ENCODE measurements around the gene NFATC1.
A peak's percentile ranks its signal among the peaks of the same experiment; 100 is the strongest.

NFATC1 gene

DNA sequence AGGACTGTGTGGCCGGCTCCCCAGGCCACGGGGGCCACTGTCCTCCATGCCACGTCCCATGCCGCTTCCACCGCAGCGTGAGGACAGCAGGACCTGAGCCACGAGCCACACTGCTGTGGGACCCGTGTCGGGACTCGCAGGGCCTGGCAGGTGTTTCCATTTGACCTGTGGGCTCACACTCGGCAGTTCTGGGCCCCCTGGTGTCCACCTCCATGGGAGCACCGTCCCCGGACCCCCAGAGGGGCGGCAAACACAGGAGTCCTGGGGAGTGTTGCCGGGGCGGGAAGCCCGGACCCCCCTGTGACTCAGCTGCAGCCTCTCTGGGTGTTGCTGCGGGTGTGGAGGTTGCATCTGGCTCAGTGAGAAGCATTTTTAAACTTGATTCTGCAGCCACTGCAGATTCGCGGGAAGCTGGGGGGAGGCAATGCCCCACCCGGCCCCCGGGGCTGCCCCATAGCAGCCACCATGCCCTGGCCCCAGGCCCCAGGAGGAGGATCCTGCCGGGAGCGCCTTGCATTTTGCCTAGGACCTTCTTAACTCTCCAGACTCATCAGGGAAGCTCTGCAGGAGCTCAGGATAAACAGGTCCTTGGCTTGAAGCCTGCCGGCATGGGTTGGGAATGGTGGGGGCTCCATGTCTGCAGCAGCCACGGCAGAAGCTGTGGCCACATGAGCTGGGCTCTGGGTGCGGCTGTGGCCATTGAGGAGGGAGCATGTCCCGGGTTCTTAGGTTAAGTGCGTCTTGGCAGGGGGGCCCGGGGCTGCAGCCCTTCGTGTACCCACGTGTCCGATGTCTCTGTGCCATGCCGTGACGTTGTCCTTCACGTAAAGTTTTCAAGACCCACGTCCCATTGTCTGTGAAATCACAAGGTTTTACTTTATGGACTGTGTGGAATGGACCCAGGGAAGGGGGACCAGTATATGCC, 30.9 kb downstream of the NFATC1 start:
- Mint-ChIP-seq H3K27ac (no peak overlapping the region), H3K4me3 (no peak overlapping the region), H3K27me3 (no peaks in the 10 kb centered on the region), H3K4me1 (ENCODE audit: low read depth) (peaks cover 36% of the 10 kb centered on the region), H3K36me3 (peaks cover 2% of the 10 kb centered on the region), H3K9me3 (ENCODE audit: low read depth) (no peaks in the 10 kb centered on the region)

DNA sequence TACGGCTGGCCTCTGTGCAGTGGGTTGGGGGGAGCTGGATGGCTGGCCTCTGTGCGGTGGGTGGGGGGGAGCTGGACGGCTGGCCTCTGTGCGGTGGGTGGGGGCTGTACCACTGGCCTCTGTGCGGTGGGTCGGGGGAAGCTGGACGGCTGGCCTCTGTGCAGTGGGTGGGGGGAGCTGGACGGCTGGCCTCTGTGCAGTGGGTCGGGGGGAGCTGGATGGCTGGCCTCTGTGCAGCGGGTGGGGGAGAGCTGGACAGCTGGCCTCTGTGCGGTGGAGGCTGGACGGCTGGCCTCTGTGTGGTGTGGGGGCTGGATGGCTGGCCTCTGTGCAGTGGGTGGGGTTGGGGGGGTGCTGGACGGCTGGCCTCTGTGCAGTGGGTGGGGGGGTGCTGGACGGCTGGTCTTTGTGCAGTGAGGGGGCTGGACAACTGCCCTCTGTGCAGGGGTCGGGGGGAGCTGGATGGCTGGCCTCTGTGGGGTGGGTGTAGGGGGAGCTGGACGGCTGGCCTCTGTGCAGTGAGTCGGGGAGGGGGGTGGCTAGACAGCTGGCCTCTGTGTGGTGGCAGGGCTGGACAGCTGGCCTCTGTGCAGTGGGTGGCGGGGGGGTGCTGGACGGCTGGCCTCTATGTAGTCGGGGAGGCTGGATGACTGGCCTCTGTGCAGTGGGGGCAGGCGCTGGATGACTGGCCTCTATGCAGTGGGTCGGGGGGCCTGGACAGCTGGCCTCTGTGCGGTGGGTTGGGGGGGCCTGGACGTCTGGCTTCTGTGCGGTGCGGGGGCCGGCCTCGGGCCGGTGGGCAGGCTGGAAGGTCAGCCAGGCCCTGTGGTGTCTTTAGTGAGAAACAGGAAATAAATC, 31.9 kb downstream of the NFATC1 start:
- H3K36me3 Mint-ChIP-seq = no peaks in the 10 kb centered on the region
- no peaks in the 10 kb centered on the region for H3K9me3 Mint-ChIP-seq (ENCODE audit: low read depth)
- H3K4me1 Mint-ChIP-seq (ENCODE audit: low read depth) = peaks cover 32% of the 10 kb centered on the region
- no peaks in the 10 kb centered on the region for H3K27me3 Mint-ChIP-seq
- no peak overlapping the region for H3K4me3 Mint-ChIP-seq
- H3K27ac Mint-ChIP-seq = no peak overlapping the region

DNA sequence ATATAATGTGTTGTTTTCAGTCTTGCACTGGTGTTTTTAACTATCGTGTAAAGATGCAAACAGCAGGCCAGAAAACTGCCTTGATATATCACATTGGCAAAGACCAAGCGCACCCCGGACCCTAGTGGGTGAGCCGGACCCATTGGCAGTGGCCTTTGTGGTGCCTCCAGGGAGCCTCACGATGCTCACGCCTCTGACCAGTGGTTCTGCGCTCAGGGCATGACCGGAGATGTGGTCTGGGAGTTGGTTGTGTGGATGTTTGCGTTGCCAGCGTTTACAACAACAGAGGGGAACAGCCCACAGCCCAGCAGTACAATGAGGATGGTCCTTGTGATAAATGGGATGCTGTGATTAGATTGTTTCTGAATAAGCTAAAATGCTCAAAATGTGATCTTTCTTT, 32.6 kb downstream of the NFATC1 start:
- H3K4me1 Mint-ChIP-seq (ENCODE audit: low read depth) = peaks cover 34% of the 10 kb centered on the region
- peak overlapping the region; percentile 10 for H3K27ac Mint-ChIP-seq
- no peaks in the 10 kb centered on the region for H3K36me3 Mint-ChIP-seq
- no peaks in the 10 kb centered on the region for H3K9me3 Mint-ChIP-seq (ENCODE audit: low read depth)
- no peaks in the 10 kb centered on the region for H3K27me3 Mint-ChIP-seq
- H3K4me3 Mint-ChIP-seq = no peak overlapping the region

DNA sequence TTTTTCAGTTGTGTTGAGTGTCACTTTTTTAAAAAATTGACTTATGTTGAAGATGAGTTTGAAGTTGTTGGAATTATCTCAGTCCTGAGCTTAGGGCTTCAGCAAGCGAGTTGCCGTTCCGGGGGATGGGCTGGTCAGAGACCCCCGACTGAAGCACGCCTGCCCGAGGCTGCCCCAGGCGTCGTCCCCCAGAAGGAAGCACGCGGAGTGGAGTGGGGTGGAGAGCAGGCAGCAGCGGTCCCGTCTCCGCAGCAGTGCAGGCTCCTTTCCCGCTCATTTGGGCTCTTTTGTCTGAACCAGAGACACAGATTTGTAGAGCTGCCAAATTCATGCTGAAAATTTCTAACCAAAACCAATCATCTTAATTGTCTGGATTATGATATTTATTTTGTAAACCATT, 33.7 kb downstream of the NFATC1 start:
- Mint-ChIP-seq H3K4me1 (ENCODE audit: low read depth) (peaks cover 33% of the 10 kb centered on the region), H3K36me3 (no peaks in the 10 kb centered on the region), H3K27me3 (no peaks in the 10 kb centered on the region), H3K4me3 (no peak overlapping the region), H3K9me3 (ENCODE audit: low read depth) (no peaks in the 10 kb centered on the region), H3K27ac (no peak overlapping the region)

GRCh38 chr18:79429785-79430281, 34.1 kb downstream of the NFATC1 start:
- Mint-ChIP-seq H3K9me3 (ENCODE audit: low read depth) (no peaks in the 10 kb centered on the region), H3K27me3 (no peaks in the 10 kb centered on the region), H3K36me3 (no peaks in the 10 kb centered on the region), H3K4me1 (ENCODE audit: low read depth) (peaks cover 30% of the 10 kb centered on the region), H3K27ac (no peak overlapping the region), H3K4me3 (no peak overlapping the region)

GRCh38 chr18:79432376-79433120, 36.8 kb downstream of the NFATC1 start:
- Mint-ChIP-seq H3K4me1 (ENCODE audit: low read depth) (peaks cover 31% of the 10 kb centered on the region), H3K4me3 (no peak overlapping the region), H3K9me3 (ENCODE audit: low read depth) (no peaks in the 10 kb centered on the region), H3K27me3 (no peaks in the 10 kb centered on the region), H3K27ac (no peak overlapping the region), H3K36me3 (no peaks in the 10 kb centered on the region)

GRCh38 chr18:79433431-79433830, 37.7 kb downstream of the NFATC1 start:
- Mint-ChIP-seq H3K4me3 (no peak overlapping the region), H3K4me1 (ENCODE audit: low read depth) (peaks cover 32% of the 10 kb centered on the region), H3K9me3 (ENCODE audit: low read depth) (no peaks in the 10 kb centered on the region), H3K27ac (no peak overlapping the region), H3K27me3 (no peaks in the 10 kb centered on the region), H3K36me3 (no peaks in the 10 kb centered on the region)

DNA sequence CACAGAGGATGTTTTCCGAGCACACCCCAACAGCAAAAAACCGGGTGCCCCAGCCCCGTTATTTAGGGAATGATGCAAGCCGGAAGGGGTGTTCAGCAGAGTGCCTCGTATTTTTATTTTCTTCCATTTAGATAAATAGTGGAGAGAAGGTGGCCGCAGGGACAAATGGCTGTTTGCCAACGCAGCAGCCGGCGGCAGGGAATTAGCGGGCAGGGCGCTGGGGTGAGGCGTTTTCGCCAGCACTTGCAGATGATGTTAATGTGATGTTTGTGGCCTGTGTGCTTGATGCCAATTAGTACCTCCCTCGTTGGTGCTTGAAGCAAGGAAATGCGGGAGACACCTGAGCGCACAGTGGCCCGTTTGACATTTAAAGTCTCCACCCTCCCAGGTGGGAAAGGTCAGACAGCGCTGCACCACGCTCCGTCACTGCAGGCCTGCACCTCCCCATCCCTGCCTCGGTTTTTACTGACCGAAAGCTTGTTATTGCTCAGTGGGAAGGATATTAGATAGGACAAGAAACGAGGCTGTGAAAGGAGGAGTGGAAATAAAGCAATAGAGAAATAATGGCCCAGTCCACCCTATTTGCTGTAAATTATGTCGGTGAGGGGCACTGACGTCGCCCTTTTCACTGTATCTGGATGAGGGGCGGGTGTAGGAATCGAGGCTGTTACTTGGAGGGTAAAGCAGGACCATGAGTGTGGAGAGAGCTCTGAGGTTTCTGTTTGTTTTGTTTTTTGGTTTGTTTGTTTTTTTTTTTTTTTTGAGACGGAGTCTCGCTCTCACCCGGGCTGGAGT, 39.1 kb downstream of the NFATC1 start:
- no peaks in the 10 kb centered on the region for H3K36me3 Mint-ChIP-seq
- peaks cover 33% of the 10 kb centered on the region for H3K4me1 Mint-ChIP-seq (ENCODE audit: low read depth)
- H3K27ac Mint-ChIP-seq = no peak overlapping the region

GRCh38 chr18:79436556-79437275, 41.0 kb downstream of the NFATC1 start:
- no peaks in the 10 kb centered on the region for H3K9me3 Mint-ChIP-seq (ENCODE audit: low read depth)
- H3K4me1 Mint-ChIP-seq (ENCODE audit: low read depth) = peaks cover 30% of the 10 kb centered on the region
- H3K27ac Mint-ChIP-seq = no peak overlapping the region
- no peak overlapping the region for H3K4me3 Mint-ChIP-seq
- no peaks in the 10 kb centered on the region for H3K36me3 Mint-ChIP-seq
- H3K27me3 Mint-ChIP-seq = no peaks in the 10 kb centered on the region

More for the DNA sequence above, 39.1 kb downstream of the NFATC1 start:
- Mint-ChIP-seq H3K4me3 (no peak overlapping the region), H3K9me3 (ENCODE audit: low read depth) (no peaks in the 10 kb centered on the region), H3K27me3 (no peaks in the 10 kb centered on the region)

- Mint-ChIP-seq H3K36me3 (no peaks in the 10 kb centered on the region), H3K27ac (no peak overlapping the region), H3K4me3 (no peak overlapping the region), H3K4me1 (ENCODE audit: low read depth) (peaks cover 28% of the 10 kb centered on the region), H3K27me3 (no peaks in the 10 kb centered on the region), H3K9me3 (ENCODE audit: low read depth) (no peaks in the 10 kb centered on the region)
Observed at GRCh38 chr18:79438089-79438897, 42.6 kb downstream of the NFATC1 start.

GRCh38 chr18:79438898-79439627, 43.3 kb downstream of the NFATC1 start:
- peak overlapping the region; percentile 16 for H3K27ac Mint-ChIP-seq
- H3K4me1 Mint-ChIP-seq (ENCODE audit: low read depth) = peaks cover 30% of the 10 kb centered on the region
- no peaks in the 10 kb centered on the region for H3K9me3 Mint-ChIP-seq (ENCODE audit: low read depth)
- no peaks in the 10 kb centered on the region for H3K27me3 Mint-ChIP-seq
- H3K36me3 Mint-ChIP-seq = no peaks in the 10 kb centered on the region
- H3K4me3 Mint-ChIP-seq = no peak overlapping the region

DNA sequence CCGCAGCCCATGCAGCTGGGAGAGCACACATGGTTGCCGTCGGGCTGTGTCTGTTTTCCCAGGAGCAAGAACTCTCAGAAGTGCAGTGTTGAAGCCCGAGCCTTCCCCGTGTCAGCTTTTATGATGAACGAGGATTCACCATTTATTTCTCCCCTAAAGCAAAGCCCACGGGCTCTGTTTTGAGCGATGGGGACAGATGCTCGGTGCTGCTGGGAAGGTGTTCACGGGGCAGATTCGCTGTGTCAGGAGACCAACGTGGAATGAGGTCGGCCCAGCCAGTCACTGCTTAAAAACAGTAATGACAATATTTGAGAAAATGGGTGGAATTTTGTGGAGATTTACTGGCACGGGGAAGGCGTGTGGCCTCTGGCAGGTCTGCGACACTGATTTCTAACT, 43.9 kb downstream of the NFATC1 start:
- Mint-ChIP-seq H3K4me3 (no peak overlapping the region), H3K36me3 (no peaks in the 10 kb centered on the region), H3K27ac (no peak overlapping the region)

More for the DNA sequence above, 43.9 kb downstream of the NFATC1 start:
- Mint-ChIP-seq H3K4me1 (ENCODE audit: low read depth) (peaks cover 30% of the 10 kb centered on the region), H3K9me3 (ENCODE audit: low read depth) (no peaks in the 10 kb centered on the region), H3K27me3 (no peaks in the 10 kb centered on the region)

Measured in activated naive CD8-positive, alpha-beta T cell (primary cell).